Neuronal stem cell (in vitro differentiated cells): ENCODE results near the gene KRTAP3-1.
"Not testable (repeated sequence)": the region's sequence is repeated elsewhere in the genome, so short reads cannot be mapped to it uniquely, and the experiment has no call there.

ENCODE experiments used
- DNase-seq: peaks from one replicate; pipeline ENCODE4 v3.0.0-alpha.2; 2013; ENCODE audit warnings: low spot score
- H2AFZ ChIP-seq: one replicate; pipeline ENCODE4 v1.6.1; 2013; ENCODE audit warnings: mild to moderate bottlenecking, low read length, inconsistent platforms
- H2AK5ac ChIP-seq: 2 replicates; pipeline ENCODE4 v1.6.1; 2013; ENCODE audit warnings: low read depth, mild to moderate bottlenecking, inconsistent platforms, low read length, moderate library complexity, mixed read lengths
- H2BK120ac ChIP-seq: 2 replicates; pipeline ENCODE4 v1.6.1; 2013; ENCODE audit warnings: low read depth, mild to moderate bottlenecking, inconsistent platforms, low read length, moderate library complexity, mixed read lengths
- H2BK12ac ChIP-seq: one replicate; pipeline ENCODE4 v1.6.1; 2013; ENCODE audit warnings: low read length, inconsistent platforms
- H2BK15ac ChIP-seq: 2 replicates; pipeline ENCODE4 v1.6.1; 2013; ENCODE audit warnings: mild to moderate bottlenecking, low read length, inconsistent platforms, mixed read lengths
- H2BK5ac ChIP-seq: one replicate; pipeline ENCODE4 v1.6.1; 2013; ENCODE audit warnings: inconsistent platforms, mild to moderate bottlenecking, low read length, moderate library complexity
- H3K14ac ChIP-seq: one replicate; pipeline ENCODE4 v1.6.1; 2013; ENCODE audit warnings: low read length, inconsistent platforms
- H3K18ac ChIP-seq: 2 replicates; pipeline ENCODE4 v1.6.1; 2013; ENCODE audit warnings: low read length, inconsistent platforms
- H3K23ac ChIP-seq: 2 replicates; pipeline ENCODE4 v1.6.1; 2013; ENCODE audit warnings: low read depth, mild to moderate bottlenecking, mixed read lengths, low read length, inconsistent platforms; ENCODE audit not compliant: poor library complexity
- H3K27ac ChIP-seq: replicated peaks from 3 replicates; pipeline ENCODE4 v1.5.1; 2013; ENCODE audit warnings: low read length, inconsistent platforms
- H3K27me3 ChIP-seq, 3 experiments: 2 replicates each; pipeline ENCODE4 v1.6.1; 2013; ENCODE audit warnings: low read length in 3 of 3, mild to moderate bottlenecking in 2 of 3, inconsistent platforms in 1 of 3, low read depth in 1 of 3, mixed read lengths in 1 of 3, moderate library complexity in 1 of 3; ENCODE audit not compliant: control insufficient read depth in 3 of 3, insufficient read depth in 3 of 3
- H3K36me3 ChIP-seq, 2 donors: replicated peaks in 1 of 2; 2 replicates each; pipeline ENCODE4 v1.6.1; 2013; ENCODE audit warnings: low read length in 2 of 2; ENCODE audit not compliant: control insufficient read depth in 2 of 2, insufficient read depth in 2 of 2
- H3K4ac ChIP-seq: 2 replicates; pipeline ENCODE4 v1.6.1; 2013; ENCODE audit warnings: inconsistent platforms, mild to moderate bottlenecking, low read length, moderate library complexity
- H3K4me1 ChIP-seq, 2 donors: 1 replicate in 1 of 2; 2 replicates in 1 of 2; pipeline ENCODE4 v1.6.1; 2013; ENCODE audit warnings: low read length in 2 of 2, low read depth in 1 of 2; ENCODE audit not compliant: control insufficient read depth in 2 of 2, insufficient read depth in 1 of 2
- H3K4me2 ChIP-seq: one replicate; pipeline ENCODE4 v1.6.1; 2013; ENCODE audit warnings: mild to moderate bottlenecking, low read length, inconsistent platforms; ENCODE audit not compliant: insufficient read depth, poor library complexity, severe bottlenecking
- H3K4me3 ChIP-seq, 2 donors: 2 replicates each; pipeline ENCODE4 v1.5.1; 2013; ENCODE audit warnings: low read length in 2 of 2, mild to moderate bottlenecking in 2 of 2, inconsistent platforms in 1 of 2, moderate library complexity in 1 of 2
- H3K79me1 ChIP-seq: one replicate; pipeline ENCODE4 v1.6.1; 2013; ENCODE audit warnings: low read depth, mild to moderate bottlenecking, inconsistent platforms, low read length, moderate library complexity
- H3K9ac ChIP-seq: one replicate; pipeline ENCODE4 v1.6.1; 2013; ENCODE audit warnings: mild to moderate bottlenecking, low read depth, low read length, inconsistent platforms; ENCODE audit not compliant: poor library complexity
- H3K9me3 ChIP-seq, 2 donors: replicated peaks in 1 of 2; 2 replicates each; pipeline versions ENCODE3 to v1.6.1; 2013; ENCODE audit warnings: low read length in 2 of 2, mild to moderate bottlenecking in 2 of 2, inconsistent platforms in 1 of 2, low read depth in 1 of 2, mixed read lengths in 1 of 2, moderate library complexity in 1 of 2; ENCODE audit not compliant: control insufficient read depth in 2 of 2, insufficient read depth in 1 of 2
- H4K8ac ChIP-seq: one replicate; pipeline ENCODE4 v1.6.1; 2013; ENCODE audit warnings: low read depth, mild to moderate bottlenecking, inconsistent platforms, low read length, moderate library complexity
- H4K91ac ChIP-seq: one replicate; pipeline ENCODE4 v1.6.1; 2013; ENCODE audit warnings: low read length, low read depth, mild to moderate bottlenecking, inconsistent platforms; ENCODE audit not compliant: poor library complexity
- WGBS, 2 donors: extraction: QIAGEN DNeasy Blood & Tissue Kit; methylation state at CpG; one replicate each; pipeline ENCODE4 v1.1.7; 2013; ENCODE audit warnings: missing lambda C conversion rate in 2 of 2, mixed read lengths in 1 of 2; ENCODE audit not compliant: insufficient read length in 2 of 2, insufficient replicate concordance in 1 of 2; ENCODE audit errors: extremely low coverage in 2 of 2; 5-methylcytosine and 5-hydroxymethylcytosine counted together

KRTAP3-1 gene

GRCh38 chr17:41003926-41004325 is 5.0 kb downstream of the KRTAP3-1 start:
- Histone ChIP-seq H2AFZ (no peak overlapping the region), H3K14ac (no peak overlapping the region), H3K27me3 (no peaks in the 10 kb centered on the region), H3K4me2 (no peak overlapping the region), H3K36me3 (no peaks in the 10 kb centered on the region), H4K91ac (no peak overlapping the region), H3K23ac (no peak overlapping the region), H3K9me3 (peaks cover 0 to 3% of the 10 kb centered on the region in 2 donors), H2BK15ac (no peak overlapping the region), H2BK12ac (no peak overlapping the region), H2BK5ac (no peak overlapping the region), H3K4me1 (peaks cover 0 to 5% of the 10 kb centered on the region in 2 donors), H3K27ac (no peak overlapping the region), H2BK120ac (no peak overlapping the region), H3K4me3 (no peak overlapping the region), H4K8ac (no peak overlapping the region), H3K4ac (no peak overlapping the region), H3K9ac (no peak overlapping the region), H3K79me1 (no peaks in the 10 kb centered on the region), H2AK5ac (no peak overlapping the region), H3K18ac (no peak overlapping the region)
- 100% methylated on average over 1 of the region's 4 CpGs; no CpG with 5 or more reads in 1 of the 2 donors for WGBS, 2 donors
- DNase-seq = no peak

- H2BK5ac ChIP-seq = no peak overlapping the region
- no peak overlapping the region for H3K4me3 ChIP-seq
- H3K4ac ChIP-seq = no peak overlapping the region
- no peaks in the 10 kb centered on the region for H3K79me1 ChIP-seq
- no peak overlapping the region for H2BK120ac ChIP-seq
- no CpG with 5 or more reads among the region's 5 CpGs for WGBS, 2 donors
- H2AFZ ChIP-seq = no peak overlapping the region
- DNase-seq = no peak
- no peaks in the 10 kb centered on the region for H3K27me3 ChIP-seq
- no peak overlapping the region for H3K23ac ChIP-seq
- peaks cover 0 to 1% of the 10 kb centered on the region in 2 donors for H3K4me1 ChIP-seq
- H3K9ac ChIP-seq = no peak overlapping the region
- no peak overlapping the region for H3K18ac ChIP-seq
- H4K91ac ChIP-seq = no peak overlapping the region
- no peak overlapping the region for H2AK5ac ChIP-seq
- no peak overlapping the region for H4K8ac ChIP-seq
- H3K9me3 ChIP-seq = peaks cover 0 to 3% of the 10 kb centered on the region in 2 donors
- no peak overlapping the region for H3K4me2 ChIP-seq
- H3K27ac ChIP-seq = no peak overlapping the region
- H2BK15ac ChIP-seq = no peak overlapping the region
- H3K14ac ChIP-seq = no peak overlapping the region
- no peaks in the 10 kb centered on the region for H3K36me3 ChIP-seq
- H2BK12ac ChIP-seq = no peak overlapping the region
Measured at GRCh38 chr17:41002814-41003213, 6.1 kb downstream of the KRTAP3-1 start.

DNA sequence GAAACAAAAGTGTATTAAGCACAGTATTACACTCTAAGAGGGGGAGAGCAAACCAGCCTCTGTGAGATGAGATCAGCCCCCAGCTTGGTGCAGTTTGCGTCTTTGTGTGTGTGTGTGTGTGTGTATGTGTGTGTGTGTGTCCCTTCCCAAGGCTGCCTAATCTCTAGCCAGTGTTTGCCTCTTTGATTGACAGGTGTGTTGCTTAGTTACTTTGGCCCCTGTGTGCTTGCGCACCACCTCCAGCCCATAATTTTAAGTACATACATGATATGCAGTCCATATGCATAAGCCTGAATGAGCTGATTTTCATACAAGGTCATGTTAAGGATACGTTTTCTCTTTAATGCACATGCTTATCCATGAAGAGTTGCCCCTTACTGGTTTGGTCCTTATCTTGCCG is 7.1 kb downstream of the KRTAP3-1 start:
- Histone ChIP-seq H3K4me3 (no peak overlapping the region), H3K14ac (no peak overlapping the region), H3K4me2 (no peak overlapping the region), H3K36me3 (no peaks in the 10 kb centered on the region), H2BK12ac (no peak overlapping the region), H4K8ac (no peak overlapping the region), H2AK5ac (no peak overlapping the region), H2BK5ac (no peak overlapping the region), H3K23ac (no peak overlapping the region), H2BK15ac (no peak overlapping the region), H3K4me1 (peaks cover 0 to 4% of the 10 kb centered on the region in 2 donors), H3K4ac (no peak overlapping the region), H3K27ac (no peak overlapping the region), H3K79me1 (no peaks in the 10 kb centered on the region), H3K18ac (no peak overlapping the region), H2AFZ (no peak overlapping the region), H2BK120ac (no peak overlapping the region), H3K9ac (no peak overlapping the region), H3K27me3 (peaks cover 0 to 3% (median 0%) of the 10 kb centered on the region in 3 experiments), H3K9me3 (peaks cover 0 to 3% of the 10 kb centered on the region in 2 donors), H4K91ac (no peak overlapping the region)
- no CpG with 5 or more reads among the region's 4 CpGs for WGBS, 2 donors
- DNase-seq = no peak

DNA sequence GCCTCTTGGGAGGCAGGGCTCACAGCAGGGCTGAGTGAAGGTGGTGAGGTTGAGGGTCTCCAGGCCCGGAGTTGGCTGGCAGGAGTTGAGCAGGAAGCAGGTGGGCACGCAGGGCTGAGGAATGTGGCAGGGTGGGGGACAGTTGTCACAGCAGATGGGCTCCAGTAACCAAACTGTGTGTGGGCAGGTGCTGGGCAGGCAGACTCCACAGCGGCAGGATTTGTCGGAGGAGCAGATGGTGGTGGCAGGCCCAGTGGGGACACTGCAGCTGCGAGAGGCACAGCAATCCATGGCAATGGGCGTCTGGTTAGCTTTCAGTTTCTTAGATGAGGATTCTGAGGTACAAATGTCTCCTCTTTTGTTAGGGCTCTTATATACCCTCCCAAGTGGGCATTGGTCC is 9.4 kb downstream of the KRTAP3-1 start, which contains the start of gene KRTAP3-2:
KRTAP3-2 (minus strand) TSS at position 344 of the 400 bp plus-strand sequence; CDS start at position 291, 53 bp downstream.
- not testable (repeated sequence) for H3K27me3 ChIP-seq, H3K27ac ChIP-seq, H3K36me3 ChIP-seq, H2AK5ac ChIP-seq, H2BK120ac ChIP-seq, H3K9me3 ChIP-seq, H3K18ac ChIP-seq, H3K23ac ChIP-seq, H3K4me2 ChIP-seq, H2AFZ ChIP-seq, H3K4me1 ChIP-seq, DNase-seq, H3K4ac ChIP-seq, H3K9ac ChIP-seq, H4K91ac ChIP-seq, H3K79me1 ChIP-seq, H3K14ac ChIP-seq, H2BK5ac ChIP-seq, H2BK15ac ChIP-seq
- Histone ChIP-seq H4K8ac (peak within 1 kb of the TSS; percentile 82), H3K4me3 (peak within 1 kb of the TSS in 1 of 2 donors; percentile 67), H2BK12ac (peak within 1 kb of the TSS; percentile 14)
- WGBS, 2 donors = no CpG with 5 or more reads among the region's 6 CpGs
